SKM-1 treated with dmso at 0.1 percent for 144 hours (cell line): ENCODE data around the gene DENND2A.
"Not testable (repeated sequence)": the region's sequence is repeated elsewhere in the genome, so short reads cannot be mapped to it uniquely, and the experiment has no call there.

ENCODE experiments used
- DNase-seq: peaks from one replicate; lab custom pipeline; 2025; ENCODE audit not compliant: unreplicated experiment; lab: John Stamatoyannopoulos, UW

Gene DENND2A, protein sequence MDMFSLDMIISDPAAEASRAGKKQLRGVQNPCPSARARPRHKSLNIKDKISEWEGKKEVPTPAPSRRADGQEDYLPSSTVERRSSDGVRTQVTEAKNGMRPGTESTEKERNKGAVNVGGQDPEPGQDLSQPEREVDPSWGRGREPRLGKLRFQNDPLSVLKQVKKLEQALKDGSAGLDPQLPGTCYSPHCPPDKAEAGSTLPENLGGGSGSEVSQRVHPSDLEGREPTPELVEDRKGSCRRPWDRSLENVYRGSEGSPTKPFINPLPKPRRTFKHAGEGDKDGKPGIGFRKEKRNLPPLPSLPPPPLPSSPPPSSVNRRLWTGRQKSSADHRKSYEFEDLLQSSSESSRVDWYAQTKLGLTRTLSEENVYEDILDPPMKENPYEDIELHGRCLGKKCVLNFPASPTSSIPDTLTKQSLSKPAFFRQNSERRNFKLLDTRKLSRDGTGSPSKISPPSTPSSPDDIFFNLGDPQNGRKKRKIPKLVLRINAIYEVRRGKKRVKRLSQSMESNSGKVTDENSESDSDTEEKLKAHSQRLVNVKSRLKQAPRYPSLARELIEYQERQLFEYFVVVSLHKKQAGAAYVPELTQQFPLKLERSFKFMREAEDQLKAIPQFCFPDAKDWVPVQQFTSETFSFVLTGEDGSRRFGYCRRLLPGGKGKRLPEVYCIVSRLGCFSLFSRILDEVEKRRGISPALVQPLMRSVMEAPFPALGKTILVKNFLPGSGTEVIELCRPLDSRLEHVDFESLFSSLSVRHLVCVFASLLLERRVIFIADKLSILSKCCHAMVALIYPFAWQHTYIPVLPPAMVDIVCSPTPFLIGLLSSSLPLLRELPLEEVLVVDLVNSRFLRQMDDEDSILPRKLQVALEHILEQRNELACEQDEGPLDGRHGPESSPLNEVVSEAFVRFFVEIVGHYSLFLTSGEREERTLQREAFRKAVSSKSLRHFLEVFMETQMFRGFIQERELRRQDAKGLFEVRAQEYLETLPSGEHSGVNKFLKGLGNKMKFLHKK

DNA sequence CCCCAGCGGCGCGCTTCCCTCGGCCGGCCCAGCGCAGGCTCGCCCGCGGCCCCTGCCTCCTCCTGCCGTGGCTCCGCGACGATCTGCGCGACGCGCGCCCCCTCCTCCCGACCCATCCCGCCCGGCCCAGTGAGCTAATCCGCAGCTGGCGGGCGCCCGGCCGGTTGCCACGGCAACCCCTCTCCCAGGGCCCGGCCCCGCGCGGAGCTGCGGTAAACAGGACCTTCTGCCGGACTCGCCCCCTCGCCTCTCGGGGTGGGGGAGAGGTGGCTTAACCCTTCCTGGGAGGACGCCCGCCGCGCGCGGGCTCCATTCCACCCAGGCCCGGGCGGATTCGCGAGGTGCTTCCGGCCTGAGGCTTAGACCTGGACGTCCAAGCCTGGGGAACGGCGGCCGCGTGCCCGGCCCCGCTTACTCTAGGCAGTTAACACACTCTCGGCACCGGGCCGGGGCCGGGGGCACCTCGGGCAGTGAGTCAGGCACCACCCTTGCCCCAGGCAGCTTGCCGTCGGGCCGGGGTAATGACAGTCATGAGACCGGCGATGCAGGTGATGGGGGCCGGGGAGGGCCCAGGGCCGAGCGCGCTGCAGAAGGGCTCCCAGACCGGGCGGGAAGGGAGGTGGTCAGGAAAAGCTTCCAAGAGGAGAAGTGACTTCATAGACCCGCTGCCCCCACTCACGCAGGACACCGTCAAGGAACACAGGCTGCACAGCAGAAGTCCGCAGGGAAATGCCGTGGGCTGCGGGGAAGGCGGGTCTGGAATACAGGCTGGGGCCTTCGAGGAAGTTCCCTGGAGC, at the start of gene DENND2A:
DENND2A (minus strand) TSS at position 87 of the 797 bp plus-strand sequence. CDS start 38,416 bp downstream, outside the sequence.
- DNase-seq, result no peak

DNA sequence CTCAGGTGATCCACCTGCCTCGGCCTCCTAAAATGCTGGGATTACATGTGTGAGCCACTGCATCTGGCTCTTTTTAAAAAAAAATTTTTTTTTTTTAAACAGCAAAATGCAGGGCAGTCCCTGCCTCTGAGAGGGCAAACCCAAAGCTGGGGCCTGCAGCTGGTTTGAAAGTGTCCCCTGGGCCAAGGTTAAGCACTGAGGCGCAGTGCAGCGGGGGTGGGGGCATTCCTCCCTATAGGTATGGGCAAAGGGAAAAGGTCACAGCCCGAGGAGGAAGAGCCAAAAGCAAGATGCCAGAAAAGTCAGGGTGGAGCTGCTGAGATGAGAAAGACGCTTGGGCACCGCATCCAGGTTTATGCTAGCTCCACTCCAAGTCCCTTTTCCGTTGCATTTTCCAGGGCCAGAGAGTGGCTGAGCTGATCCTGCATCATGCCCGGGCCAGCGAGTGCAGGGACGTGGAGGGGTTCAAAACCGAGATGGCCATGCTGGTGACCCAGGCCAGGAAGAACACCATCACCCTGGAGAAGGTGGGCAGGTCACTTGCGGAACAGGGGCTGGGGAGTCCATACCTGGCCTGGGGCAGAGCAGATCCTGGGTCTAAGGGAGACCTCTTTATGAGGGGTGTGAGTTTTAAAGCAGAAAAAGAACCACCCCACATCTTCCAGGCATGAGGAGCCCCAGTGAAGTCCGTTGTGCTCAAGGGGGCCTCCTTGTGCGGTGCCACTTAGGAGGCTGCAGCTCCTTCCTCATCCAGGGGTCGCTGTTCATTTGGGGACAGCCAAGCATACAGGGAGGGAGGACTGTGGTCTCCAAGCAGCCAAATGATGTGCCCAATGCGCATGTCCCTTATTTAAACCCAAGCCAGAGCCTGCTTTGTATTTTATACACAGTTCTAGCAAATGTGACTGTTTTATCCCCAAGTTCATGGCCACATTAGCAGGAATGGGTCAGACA, 48.9 kb upstream of the DENND2A start:
- DNase-seq, result no peak

DNA sequence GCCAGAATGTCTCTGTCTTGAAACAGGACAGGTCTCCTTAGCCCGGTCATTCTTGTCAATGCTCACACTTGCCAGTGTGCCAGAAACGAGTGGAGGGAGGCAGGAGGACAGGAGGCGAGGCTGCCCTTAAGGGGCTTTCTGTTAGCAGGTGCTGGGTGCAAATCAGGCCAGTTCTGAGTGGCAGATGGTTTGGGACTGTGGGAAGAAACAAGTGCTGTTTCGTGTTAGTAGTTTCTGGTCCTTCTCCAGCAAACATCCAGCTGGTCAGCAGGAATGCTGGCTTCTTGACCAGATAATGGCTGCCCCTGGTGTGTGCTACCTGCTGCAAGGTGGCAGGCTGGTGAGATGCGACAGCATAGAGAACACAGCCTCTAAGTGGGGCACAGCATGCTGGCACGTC, 47.7 kb upstream of the DENND2A start:
- no peak for DNase-seq

DNA sequence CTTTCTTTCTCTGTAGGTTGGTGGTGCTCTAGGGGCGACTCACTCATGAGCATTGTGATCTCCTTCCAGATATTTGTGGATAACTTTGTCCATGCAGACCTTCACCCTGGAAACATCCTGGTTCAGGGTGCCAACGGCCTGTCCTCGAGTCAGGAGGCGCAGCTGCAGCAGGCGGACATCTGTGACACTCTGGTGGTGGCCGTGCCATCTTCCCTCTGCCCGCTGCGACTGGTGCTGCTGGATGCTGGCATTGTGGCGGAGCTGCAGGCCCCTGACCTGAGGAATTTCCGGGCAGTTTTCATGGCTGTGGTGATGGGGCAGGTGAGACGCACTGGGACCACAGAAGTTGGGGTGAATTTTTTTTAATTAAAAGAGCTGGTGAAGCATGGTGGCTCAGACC, 46.3 kb upstream of the DENND2A start:
- no peak for DNase-seq

DNA sequence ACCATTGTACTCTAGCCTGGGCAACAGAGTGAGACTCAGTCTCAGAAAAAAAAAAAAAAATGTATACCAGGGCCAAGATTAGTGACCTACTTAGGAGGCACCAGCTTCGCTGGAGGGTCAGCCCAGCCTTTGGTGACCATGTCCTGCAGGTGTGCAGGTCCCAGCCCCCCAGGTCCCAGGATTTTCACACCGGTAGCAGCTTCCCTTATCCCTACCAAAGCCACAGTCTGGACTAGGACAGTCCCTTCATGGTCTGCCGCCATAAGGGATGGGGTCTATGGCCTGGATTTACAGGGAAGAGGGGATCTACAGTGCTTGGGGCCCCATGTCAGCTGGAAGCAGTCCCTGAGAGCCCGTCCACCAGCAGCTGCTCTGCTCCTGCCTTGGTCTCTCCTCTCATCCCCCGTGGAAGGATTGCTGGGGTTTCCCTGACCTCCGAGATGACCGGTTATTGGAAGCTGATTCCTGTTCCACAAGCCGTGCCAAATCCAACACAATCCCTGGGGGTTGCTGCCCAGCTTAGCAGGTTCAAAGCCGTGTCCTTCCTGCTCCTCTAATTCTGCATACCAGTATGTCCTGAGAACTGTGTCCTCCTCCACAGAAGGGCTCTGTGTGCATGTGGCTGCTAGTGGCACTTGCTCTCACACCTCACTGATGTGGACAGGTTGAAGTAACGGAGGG, 44.9 kb upstream of the DENND2A start:
- no peak for DNase-seq

DNA sequence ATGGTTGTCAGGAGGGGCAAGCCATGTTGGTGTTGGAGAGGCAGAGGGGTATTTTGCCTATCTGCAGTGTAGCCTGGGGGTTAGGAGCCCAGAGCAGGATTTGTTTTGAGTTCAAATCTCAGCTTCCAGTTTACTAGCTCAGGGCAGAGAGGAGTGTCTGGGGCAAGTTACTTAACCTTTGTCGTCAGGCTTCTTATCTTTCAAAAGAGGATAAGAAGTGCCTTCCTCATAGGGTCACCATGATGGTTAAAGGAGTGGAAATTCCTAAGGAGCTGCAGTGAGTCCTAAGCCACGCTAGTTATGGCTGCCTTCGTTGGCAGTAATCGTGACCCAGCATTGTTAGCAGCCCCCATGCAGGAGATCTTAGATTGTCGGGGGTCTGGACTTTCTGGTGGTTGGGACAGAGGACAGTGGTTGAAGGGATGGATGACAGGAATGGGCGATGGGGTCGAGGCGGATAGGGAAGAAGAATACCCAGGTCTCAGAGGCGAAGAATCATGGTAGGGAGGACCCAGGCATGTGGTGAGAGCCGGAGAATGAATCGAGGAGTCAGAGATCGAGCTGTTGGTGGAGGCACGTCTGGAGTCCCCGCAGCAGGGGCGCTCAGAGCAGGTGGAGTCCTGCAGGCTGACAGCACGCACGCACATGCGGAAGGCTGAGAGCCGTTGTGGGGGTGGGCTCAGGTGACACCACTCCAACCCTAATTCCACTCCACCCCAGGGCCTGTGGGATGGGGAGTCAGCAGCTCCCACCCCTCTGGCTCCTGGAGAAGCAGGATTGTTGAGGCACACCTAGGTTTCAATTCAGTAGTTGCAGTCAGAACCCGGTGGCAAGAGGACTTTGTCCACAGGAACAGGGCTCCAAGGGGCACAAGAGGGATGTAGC, 43.7 kb upstream of the DENND2A start:
- DNase-seq, result no peak

DNA sequence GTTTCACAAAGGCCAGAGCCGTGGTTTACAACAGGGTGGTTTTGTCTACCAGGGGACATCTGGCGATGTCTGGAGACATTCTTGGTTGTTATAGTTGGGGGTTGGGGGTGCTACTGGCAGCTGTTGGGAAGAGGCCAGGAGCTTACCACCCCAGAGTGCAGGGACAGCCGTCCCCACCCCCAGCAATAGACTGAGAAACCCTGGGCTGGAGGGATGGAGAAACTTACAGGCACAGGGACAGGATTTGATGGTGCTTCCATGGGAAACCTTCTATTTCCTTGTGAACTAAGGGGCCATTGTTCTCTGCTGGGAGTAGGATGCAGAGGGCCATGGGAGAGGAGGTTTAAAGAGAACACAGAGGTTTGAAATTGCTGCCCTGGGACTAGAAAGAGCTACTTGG, 43.0 kb upstream of the DENND2A start:
- no peak for DNase-seq

DNA sequence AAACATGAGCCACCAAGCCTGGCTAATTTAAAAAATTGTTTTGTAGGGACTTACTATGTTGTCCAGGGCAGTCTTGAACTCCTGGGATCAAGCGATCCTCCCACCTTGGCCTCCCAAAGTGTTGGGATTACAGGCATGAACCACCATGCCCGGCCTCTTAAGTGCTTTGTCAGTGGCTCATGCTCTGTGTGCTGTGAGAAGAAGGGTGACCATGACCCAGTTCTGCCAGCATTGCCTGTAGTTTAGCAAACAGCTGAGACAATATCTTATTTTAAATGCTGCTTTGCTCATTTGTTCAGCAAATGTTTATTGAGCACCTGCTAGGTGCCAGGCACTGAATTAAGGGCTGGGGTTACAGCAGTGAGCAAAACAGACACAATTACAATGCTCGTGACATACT, 41.2 kb upstream of the DENND2A start:
- DNase-seq, result no peak

DNA sequence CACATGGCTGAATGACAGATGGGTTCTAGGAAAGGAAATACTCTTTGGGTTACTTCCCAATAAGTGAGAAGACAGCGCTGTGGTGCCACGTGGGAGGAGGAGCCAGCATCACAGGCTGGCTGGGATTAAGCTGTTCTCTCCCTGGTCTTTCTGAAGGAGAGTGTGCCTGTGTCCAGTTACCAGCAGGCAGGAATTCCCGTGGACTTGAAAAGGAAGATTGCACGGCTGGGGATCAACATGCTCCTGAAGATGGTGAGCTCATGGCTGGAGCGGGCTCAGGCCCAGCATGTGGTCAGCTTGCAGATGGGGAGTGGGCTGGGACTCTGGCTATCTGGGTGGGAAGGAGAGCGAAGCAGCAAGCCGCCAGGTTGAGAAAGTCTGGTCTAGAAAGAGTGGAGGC, 40.3 kb upstream of the DENND2A start:
- no peak for DNase-seq

DNA sequence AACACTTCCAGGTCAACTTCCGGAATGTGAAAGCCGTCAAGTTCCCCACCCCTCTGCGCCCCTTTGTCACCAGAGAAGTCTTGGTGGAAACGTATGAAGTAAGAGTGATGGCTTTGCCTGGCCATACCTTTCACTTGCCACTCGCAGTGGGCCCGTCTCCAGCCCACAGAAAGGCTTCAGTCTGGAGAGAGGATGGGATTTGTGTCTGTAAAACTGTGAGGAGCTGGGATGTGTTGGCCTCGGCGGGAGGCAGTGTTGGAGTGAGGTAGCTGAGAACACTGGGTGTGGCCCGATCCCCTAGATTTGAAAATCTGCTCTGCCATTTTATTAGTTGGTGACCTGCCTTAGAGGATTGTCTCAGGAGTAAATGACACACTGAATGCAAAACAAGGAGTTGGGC, 38.6 kb upstream of the DENND2A start:
- no peak for DNase-seq

DNA sequence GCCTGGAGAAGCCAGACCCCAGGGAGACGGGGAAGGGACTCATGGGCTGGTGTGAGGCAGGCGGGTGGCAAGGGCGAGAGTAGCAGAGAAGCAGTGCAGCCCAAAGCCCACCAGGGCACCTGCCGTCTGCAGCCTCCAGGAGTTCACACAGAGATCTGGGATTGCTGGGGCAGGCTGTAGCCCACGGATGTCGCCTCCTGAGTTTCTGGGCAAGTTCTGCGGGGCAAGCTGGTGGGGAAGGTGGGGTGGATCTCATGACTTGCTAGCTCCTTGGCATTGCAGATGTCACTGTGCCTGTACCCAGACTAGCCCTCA, 38.2 kb upstream of the DENND2A start:
- DNase-seq, result no peak

DNA sequence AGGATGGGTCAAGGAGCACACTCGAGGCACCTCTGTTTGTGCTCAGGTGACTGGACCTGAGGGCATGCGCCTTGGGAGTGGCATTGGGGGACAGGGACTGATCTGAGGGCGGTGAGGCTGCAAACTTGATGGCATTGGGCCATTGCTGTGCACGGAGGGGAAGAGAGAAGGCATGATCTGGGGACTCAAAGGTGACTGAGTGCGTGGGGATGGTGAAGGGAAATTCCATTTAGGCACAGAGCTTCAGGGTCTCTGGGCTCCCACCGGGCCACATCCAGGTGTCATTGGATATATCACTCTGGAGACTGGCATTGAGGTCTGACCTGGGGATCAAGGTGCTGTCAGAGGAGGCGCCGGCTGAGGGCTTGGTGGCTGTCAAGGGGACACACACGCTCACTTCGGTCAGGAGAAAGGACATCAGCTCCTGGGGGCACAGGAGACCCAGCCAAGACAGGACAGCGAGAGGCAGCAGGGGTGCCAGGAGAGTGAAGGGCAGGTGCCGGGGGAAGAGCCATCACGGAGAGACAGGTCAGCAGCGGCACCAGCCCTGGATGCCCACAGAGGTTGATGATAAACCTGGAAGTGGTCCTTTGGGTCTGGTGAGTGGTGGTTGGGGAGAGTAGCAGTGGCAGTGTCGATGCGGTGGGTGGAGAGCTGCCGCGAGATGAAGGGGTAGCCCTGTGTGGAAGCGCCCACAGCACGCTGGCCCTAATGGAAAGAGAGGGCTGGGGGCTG, 37.6 kb upstream of the DENND2A start:
- no peak for DNase-seq

DNA sequence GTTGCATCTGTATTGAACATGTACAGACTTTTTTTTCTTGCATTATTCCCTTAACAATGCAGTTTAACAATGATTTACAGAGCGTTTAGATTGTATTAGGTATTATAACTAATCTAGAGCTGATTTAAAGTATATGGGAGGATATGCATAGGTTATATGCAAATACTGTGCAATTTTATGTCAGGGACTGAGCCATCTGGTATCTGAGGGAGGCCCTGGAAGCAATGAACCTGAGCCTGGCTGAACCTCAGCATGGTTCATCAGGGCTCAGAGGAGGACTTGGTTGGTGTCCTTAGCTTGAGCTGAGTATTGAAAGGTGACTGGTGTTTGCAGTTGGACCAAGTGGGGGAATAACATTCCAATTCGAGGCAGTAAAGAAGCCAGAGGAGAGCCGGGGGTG, 36.9 kb upstream of the DENND2A start:
- DNase-seq, result no peak

DNA sequence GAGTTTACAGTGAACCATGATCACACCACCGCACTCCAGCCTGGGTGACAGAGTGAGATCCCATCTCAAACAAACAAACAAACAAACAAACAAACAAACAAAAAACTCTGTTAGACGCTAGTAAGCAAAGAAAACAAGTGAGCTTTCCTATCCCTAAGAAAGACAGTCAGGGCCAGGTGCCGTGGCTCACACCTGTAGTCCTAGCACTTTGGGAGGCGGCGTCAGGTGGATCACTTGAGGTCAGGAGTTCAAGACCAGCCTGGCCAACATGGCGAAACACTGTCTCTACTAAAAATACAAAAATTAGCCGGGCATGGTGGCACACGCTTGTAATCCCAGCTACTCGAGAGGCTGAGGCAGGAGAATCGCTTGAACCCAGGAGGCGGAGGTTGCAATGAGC, 36.3 kb upstream of the DENND2A start:
- not testable (repeated sequence) for DNase-seq

DNA sequence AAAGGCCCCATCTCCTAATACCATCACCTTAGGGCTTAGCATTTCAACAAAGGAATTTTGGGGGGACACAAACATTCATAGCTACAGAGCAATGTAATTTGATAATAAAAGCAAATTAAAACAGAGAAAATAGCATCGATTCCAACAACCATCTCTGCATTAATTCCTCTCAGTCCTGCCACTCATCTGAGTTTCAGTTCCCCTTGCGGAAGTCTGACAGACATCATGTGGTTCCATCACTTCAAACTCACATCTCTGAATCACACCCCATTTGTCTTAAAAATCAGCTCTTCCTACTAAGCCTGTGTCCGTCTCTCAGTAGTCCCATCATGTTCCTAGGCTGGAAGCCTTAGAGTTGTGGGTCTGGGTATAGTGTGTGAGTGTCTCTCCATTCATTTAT, 35.7 kb upstream of the DENND2A start:
- no peak for DNase-seq

DNA sequence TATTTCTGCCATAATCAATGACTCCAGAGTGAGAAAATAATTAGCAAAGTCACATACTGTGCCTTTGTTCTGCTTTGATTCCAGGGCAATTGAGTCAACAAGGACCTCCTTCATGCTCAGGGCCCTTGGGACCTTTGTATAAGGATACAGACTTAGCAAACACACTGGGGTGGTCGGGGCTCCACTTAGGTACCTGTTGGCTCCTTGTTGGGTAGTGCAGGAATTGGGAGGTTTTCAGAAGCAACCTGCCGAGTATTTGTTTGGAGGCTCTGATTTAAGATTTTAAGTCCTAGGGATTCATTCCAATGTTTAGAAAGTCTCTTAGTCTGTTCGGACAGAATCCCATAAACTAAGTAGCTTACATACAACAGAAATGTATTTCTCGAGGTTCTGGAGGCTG, 35.1 kb upstream of the DENND2A start:
- DNase-seq, result no peak

DNA sequence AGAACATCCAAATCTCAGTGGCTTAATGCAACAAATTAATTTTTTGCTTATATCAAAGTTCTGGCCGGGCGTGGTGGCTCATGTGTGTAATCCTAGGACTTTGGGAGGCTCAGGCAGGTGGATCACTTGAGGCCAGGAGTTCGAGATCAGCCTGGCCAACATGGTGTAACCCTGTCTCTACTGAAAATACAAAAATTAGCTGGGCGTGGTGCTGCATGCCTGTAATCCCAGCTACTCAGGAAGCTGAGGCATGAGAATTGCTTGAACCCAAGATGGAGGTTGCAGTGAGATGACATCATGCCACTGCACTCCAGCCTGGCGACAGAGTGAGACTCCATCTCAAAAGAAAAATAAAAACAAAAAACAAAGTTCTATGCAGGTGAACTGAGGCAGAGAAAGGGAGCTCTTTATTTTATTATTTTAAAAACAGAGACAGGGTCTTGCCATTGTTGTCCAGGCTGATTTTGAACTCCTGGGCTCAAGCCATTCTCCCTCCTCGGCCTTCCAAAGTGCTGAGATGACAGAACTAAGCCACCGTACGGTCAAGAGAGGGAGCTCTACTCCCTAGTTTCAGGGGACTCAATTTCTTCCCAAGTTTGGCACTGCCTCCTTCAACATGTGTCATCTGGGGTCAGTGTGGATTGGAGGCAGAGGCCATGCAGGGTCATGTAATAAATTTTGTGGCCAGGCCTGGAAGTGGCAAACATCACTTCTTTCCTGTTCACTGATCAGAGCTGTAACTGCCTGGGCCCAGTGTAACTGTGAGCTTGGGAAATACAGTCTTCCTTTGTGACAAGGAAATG, 34.5 kb upstream of the DENND2A start:
- DNase-seq, result peak; percentile 49
